Activated T-helper 1 cell treated with anti-CD3 and anti-CD28 coated beads, Interleukin-12 subunit alpha, Interleukin-12 subunit beta, Interleukin-2, Interleukin-4 antibody, amounts not matched to agents 30 ng/mL and 10 ng/mL and 1 ng/mL, durations not matched to agents 14 hours and 24 hours and 36 hours (primary cell): ENCODE data around the gene KLF3. TPM values are rescaled to one million over a fixed set of nuclear protein-coding genes. Genes with fewer than 3 reads are reported as not detected.

Experiments used
- DNase-seq: peaks from one replicate; pipeline ENCODE4 v3.0.0; 2021; ENCODE audit warnings: low spot score
- H3K27ac Mint-ChIP-seq: one replicate; pipeline ENCODE4 v1.8.0; 2021; ENCODE audit warnings: mild to moderate bottlenecking, mixed read lengths
- H3K27me3 Mint-ChIP-seq: one replicate; pipeline ENCODE4 v1.8.0; 2022; ENCODE audit warnings: mild to moderate bottlenecking, moderate library complexity, mixed read lengths; ENCODE audit not compliant: insufficient read depth
- H3K36me3 Mint-ChIP-seq: one replicate; pipeline ENCODE4 v1.8.0; 2021; ENCODE audit warnings: low read depth, mixed read lengths
- H3K4me1 Mint-ChIP-seq: one replicate; pipeline ENCODE4 v1.8.0; 2021; ENCODE audit warnings: low read depth, mixed read lengths
- H3K4me3 Mint-ChIP-seq: one replicate; pipeline ENCODE4 v1.8.0; 2021; ENCODE audit warnings: mild to moderate bottlenecking, moderate library complexity, mixed read lengths
- H3K9me3 Mint-ChIP-seq: one replicate; pipeline ENCODE4 v1.8.0; 2021; ENCODE audit warnings: mixed read lengths
- intact Hi-C: fragments of 100-400 bp; cut with micrococcal nuclease; formaldehyde crosslinking; loops from one replicate; pipeline ENCODE4 v1.15.1; 2024
- total RNA-seq: library from RNA; stranded (reverse); gene quantifications from 2 replicates; pipeline ENCODE4 v1.2.3, GENCODE V29; 2022

The KLF3 gene
- total RNA-seq, 1 donor from 2014 or later: 1.8 TPM

DNA sequence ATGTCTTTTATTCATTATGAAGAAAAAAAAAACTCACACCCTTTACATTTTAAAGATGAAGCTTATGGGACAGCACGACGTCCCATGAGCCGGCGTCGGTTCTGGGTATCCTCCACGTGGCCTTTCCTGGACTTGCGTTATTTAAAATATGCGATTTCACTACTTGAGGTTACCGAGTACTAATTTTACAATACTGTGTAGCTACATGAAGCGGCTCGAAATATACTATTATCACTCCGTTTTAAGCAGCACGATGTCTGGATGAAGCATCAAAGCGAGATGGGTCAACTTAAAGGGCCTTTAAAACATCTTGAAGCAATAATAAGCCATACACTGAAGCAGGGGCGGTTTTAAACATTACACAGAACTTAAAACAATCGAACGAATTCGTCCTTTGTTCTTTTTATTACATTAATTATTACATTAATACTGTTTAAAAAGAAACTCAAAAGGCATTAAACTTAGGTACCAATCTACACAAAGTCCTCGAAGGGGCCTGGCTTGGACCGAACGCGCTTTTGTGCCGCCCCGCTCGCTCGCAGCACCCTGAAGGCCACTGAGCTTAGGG, 1.4 kb upstream of the KLF3 start:
- Mint-ChIP-seq H3K4me1 (peaks cover 52% of the 10 kb centered on the region), H3K9me3 (peaks cover 6% of the 10 kb centered on the region), H3K27me3 (peaks cover 20% of the 10 kb centered on the region), H3K4me3 (peak overlapping the region; percentile 75), H3K36me3 (peaks cover 9% of the 10 kb centered on the region), H3K27ac (peak overlapping the region; percentile 59)
- intact Hi-C loops: loop anchor here (10.0 kb wide), 1 partner anchor 382 kb away; no protein-coding TSS in a partner anchor
- no peak for DNase-seq

DNA sequence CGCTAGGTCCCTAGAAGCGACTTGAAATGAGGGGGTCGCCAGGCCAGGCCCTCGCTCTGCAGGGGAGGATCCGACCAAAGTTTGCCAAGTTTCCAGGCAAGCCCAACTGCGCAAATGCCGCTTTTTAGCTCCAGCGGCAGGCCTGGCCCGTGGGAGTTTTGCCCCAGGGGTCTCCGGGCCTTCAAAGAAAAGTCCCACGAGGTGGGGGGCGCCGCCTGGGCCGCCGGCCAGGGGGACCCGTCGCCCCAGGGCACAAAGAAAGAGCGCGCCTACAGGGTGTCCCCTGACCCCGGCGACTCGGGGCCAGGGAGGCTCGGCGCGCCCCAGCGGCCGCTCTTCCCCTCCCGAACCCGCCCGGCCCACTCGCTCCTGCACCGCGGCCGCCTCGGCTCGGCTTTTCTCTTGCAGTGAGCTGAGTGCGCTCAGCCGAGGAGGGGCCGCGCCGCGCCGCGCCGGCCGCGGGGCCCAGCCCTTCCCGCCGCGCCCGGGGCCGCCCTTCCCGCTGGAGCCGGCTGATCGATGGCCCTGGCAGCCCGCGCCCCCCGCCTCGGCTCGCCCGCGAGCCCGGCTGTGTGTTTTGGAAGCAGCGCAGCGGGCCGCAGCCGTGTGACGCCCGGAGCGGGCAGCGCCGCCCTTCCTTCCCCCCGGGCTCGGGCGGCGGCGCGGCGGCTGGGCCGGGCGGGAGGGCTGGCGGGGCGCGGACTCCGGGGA, 754 bp upstream of the KLF3 start:
- Mint-ChIP-seq H3K27ac (peak overlapping the region; percentile 59), H3K27me3 (peaks cover 22% of the 10 kb centered on the region), H3K9me3 (peaks cover 6% of the 10 kb centered on the region), H3K4me1 (peaks cover 55% of the 10 kb centered on the region), H3K36me3 (peaks cover 9% of the 10 kb centered on the region), H3K4me3 (peak overlapping the region; percentile 75)
- intact Hi-C loops: loop anchor here (10.0 kb wide), 1 partner anchor 382 kb away; no protein-coding TSS in a partner anchor
- DNase-seq: no peak

DNA sequence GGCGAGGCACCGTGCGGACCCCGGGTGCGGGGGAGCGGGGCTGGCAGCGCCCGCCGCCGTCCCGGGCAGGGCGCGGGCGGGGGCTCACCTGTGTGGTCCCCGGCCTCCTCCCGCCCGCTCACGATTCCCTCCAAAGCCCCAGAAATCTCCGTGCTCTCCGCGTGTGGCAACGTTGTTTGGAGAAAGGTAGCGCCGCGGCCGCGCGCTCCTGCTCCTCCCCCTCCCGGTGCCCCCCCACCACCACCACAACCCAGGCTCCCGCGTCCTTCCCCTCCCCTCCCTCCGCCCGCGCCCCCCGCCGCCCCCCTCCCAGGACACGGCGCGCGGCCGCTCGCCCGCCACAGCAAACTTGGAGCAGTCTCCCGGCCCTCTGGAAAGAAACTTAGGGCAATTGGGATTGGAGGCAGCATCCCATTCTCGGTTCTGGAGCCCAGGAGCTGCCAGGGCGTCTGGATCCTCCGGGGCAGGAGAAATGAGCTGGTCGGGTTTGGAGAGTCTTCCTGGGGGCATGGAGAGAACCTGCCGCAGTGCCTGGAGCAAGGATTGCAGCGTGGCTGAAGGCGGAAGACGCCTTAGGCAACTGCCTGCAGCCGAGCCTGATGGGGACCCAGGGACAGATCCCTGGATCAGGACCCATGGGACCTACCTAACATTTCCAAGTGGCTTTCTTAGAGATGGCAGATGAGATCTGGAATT, 855 bp downstream of the KLF3 start:
- no peak for DNase-seq
- intact Hi-C loops: loop anchor here (1.0 to 10.0 kb wide), 7 partner anchors 10 to 978 kb away; partner anchors contain the start of genes PGM2, RELL1, TBC1D1 and TLR6
- Mint-ChIP-seq H3K36me3 (peaks cover 9% of the 10 kb centered on the region), H3K9me3 (peaks cover 6% of the 10 kb centered on the region), H3K4me3 (peak overlapping the region; percentile 85), H3K27ac (peak overlapping the region; percentile 53), H3K4me1 (peaks cover 55% of the 10 kb centered on the region), H3K27me3 (peaks cover 19% of the 10 kb centered on the region)

DNA sequence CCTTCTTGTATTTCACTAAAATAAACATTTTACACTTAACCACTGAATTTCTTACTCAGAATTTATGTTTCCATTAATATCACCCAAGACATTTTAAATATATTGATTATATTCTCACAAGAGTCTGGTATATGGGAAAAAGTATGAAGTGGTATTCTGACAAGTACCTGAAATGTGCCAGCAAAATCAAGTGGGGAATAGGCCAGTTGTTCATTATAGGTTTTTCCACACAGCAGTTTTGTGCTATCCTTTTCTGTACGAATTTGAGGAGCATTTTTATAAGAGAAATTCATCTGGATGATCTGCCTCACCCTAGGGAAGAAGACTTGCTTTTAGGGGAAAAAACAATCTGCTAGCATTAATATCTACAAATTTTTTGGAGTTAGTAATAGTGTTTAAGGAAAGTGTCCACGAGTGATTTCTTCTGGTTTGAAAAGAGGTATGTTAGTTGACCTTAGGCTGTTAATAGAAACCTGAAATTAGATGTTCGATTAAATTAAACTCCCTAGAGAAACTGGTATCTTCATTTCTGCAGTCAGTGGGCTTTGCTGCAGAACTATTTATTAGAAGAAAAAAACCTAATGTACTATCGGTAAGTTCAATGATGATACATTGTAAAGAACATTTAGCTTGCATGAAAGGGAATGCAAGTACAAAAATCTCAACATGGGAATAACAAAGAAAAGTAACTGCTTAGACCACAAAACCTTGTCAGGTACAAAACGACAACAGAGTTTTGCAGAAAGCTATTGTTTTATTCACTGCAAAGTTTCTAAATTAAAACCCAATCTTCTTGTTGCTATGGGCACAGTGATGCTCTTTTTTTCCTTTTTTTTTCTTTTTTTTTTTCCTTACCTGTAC, 1.8 kb downstream of the KLF3 start:
- H3K27ac Mint-ChIP-seq: no peak overlapping the region
- H3K4me3 Mint-ChIP-seq: peak overlapping the region; percentile 85
- peaks cover 7% of the 10 kb centered on the region for H3K36me3 Mint-ChIP-seq
- DNase-seq: no peak
- intact Hi-C loops: loop anchor here (1.0 to 10.0 kb wide), 9 partner anchors 10 to 979 kb away; partner anchors contain the start of genes PGM2, RELL1, TBC1D1 and TLR6
- H3K9me3 Mint-ChIP-seq: peaks cover 4% of the 10 kb centered on the region
- peaks cover 19% of the 10 kb centered on the region for H3K27me3 Mint-ChIP-seq
- peaks cover 64% of the 10 kb centered on the region for H3K4me1 Mint-ChIP-seq

DNA sequence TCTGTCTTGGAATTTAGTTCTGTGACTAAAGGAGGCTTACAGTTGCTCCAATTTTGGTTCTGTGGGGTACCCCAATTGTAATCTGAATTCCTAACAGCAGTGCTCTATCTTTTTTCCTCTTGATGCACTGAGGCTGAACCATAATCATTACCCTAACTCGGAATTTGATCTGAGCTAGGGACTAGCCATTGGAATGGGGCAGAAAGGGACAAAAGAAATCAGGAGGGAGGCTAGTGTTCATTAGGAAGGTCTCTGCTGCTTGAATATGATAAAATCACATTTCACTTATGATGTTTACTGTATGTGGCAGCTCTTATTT, 2.7 kb downstream of the KLF3 start:
- H3K9me3 Mint-ChIP-seq: no peaks in the 10 kb centered on the region
- H3K27ac Mint-ChIP-seq: peak overlapping the region; percentile 45
- H3K4me3 Mint-ChIP-seq: peak overlapping the region; percentile 85
- intact Hi-C loops: loop anchor here (2.0 to 10.0 kb wide), 6 partner anchors 20 to 839 kb away; partner anchors contain the start of genes PGM2, TBC1D1 and TLR6
- DNase-seq: no peak
- peaks cover 19% of the 10 kb centered on the region for H3K27me3 Mint-ChIP-seq
- peaks cover 67% of the 10 kb centered on the region for H3K4me1 Mint-ChIP-seq
- peaks cover 4% of the 10 kb centered on the region for H3K36me3 Mint-ChIP-seq

DNA sequence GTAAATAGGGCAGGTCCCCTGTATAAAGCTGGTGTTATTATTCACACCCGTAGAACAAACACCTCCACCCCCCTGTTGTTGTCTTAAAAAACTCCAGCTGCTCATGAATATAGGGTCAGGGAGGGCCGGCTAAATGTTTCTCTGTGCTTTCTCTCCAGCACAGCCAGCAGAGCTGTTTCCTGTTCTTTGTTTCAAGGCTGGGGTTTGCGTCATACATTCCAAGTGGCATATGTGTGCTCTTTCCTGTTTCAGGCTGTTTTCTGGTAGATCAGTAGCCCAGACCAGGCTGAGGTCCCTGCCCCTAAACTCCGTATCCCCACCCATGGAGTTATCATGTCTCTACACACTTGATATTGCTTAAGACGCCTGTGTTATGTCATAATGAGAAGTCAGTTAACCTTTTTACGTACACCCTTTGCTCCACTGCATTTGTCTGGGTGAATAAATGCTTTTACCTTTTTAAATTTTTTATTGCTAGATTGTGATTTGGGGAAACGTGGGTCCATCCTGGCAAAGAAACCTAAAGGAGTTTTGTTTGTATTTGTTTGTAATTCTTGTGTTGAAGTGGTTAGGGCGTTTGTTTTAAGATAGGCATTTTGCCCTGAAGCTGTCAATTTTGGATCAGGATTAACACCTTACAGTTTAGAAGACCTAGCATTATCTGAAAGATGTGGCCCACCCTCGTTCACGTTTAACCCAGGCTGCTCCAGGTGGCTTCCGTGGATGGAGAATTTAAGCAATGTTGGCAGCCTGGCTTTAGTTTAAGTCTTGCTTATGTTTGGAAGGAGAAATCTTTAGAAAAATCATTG, 3.3 kb downstream of the KLF3 start:
- peaks cover 67% of the 10 kb centered on the region for H3K4me1 Mint-ChIP-seq
- H3K36me3 Mint-ChIP-seq: peaks cover under 1% of the 10 kb centered on the region
- H3K9me3 Mint-ChIP-seq: no peaks in the 10 kb centered on the region
- intact Hi-C loops: loop anchor here (2.0 to 10.0 kb wide), 6 partner anchors 20 to 840 kb away; partner anchors contain the start of genes PGM2, TBC1D1 and TLR6
- peak overlapping the region; percentile 45 for H3K27ac Mint-ChIP-seq
- DNase-seq: peak; percentile 42
- H3K4me3 Mint-ChIP-seq: peak overlapping the region; percentile 85
- H3K27me3 Mint-ChIP-seq: peaks cover 15% of the 10 kb centered on the region

DNA sequence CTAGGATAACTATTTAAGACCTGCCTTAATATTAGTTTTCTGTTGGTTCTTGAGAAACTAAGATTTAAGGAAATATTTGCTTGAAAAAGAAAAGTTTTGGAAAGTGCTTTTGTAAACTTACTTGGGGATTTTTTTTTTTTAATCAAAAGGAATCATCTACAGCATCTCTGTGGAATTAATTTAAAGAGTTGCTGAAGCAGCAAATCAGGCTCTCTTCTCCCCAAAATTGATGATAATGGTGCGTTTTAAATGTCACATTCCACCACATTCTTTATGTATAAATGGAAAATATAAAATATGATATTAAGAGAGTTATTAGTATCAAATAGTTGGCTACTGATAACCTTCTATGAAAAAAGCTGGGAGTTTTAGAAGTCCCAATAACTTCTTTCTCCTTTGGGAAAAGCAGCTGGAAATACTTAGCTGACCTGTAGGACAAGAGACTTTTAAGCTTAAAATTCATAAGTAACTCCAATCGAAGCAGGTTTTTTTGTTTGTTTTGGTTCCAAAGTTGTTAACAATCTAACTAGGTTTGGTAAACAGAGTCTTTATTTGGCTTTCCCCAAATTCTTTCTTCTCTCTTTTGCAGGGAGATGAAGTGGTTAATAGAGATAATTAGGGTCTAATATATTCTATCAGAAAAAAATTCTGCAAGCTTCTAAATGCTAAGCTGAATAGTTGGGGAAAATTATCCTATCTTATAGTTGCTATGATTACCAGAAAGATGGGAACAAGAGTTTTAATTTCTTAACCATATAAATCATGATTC, 4.4 kb downstream of the KLF3 start:
- Mint-ChIP-seq H3K4me3 (no peak overlapping the region), H3K9me3 (no peaks in the 10 kb centered on the region), H3K4me1 (peaks cover 74% of the 10 kb centered on the region), H3K36me3 (no peaks in the 10 kb centered on the region), H3K27ac (no peak overlapping the region), H3K27me3 (peaks cover 15% of the 10 kb centered on the region)
- intact Hi-C loops: loop anchor here (5.0 to 10.0 kb wide), 4 partner anchors 189 to 841 kb away; partner anchors contain the start of genes PGM2, TBC1D1 and TLR6
- no peak for DNase-seq

DNA sequence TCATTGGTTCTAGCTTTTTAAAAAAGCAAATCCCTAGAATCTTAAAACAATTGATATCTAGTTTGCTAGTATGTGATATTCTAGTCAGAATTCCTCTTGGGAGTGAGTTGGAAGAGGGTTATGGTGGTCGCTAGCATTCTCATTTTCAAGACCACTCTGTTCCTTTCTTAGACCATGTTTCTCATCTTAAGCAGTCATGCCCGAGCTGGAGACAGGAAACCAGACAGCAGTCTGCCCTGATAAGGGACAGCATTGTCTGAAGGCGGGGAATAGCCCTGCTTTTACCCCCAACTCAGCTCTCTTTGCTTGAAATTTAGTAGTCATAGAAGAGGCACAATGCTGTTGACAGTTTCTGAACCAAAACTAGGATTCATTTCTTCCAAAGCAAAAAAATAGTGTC, 5.2 kb downstream of the KLF3 start:
- H3K9me3 Mint-ChIP-seq: no peaks in the 10 kb centered on the region
- H3K36me3 Mint-ChIP-seq: no peaks in the 10 kb centered on the region
- no peak overlapping the region for H3K27ac Mint-ChIP-seq
- H3K27me3 Mint-ChIP-seq: peaks cover 15% of the 10 kb centered on the region
- H3K4me3 Mint-ChIP-seq: peak overlapping the region; percentile 6
- peaks cover 82% of the 10 kb centered on the region for H3K4me1 Mint-ChIP-seq
- DNase-seq: no peak
- intact Hi-C loops: loop anchor here (5.0 to 10.0 kb wide), 4 partner anchors 188 to 842 kb away; partner anchors contain the start of genes PGM2, TBC1D1 and TLR6

DNA sequence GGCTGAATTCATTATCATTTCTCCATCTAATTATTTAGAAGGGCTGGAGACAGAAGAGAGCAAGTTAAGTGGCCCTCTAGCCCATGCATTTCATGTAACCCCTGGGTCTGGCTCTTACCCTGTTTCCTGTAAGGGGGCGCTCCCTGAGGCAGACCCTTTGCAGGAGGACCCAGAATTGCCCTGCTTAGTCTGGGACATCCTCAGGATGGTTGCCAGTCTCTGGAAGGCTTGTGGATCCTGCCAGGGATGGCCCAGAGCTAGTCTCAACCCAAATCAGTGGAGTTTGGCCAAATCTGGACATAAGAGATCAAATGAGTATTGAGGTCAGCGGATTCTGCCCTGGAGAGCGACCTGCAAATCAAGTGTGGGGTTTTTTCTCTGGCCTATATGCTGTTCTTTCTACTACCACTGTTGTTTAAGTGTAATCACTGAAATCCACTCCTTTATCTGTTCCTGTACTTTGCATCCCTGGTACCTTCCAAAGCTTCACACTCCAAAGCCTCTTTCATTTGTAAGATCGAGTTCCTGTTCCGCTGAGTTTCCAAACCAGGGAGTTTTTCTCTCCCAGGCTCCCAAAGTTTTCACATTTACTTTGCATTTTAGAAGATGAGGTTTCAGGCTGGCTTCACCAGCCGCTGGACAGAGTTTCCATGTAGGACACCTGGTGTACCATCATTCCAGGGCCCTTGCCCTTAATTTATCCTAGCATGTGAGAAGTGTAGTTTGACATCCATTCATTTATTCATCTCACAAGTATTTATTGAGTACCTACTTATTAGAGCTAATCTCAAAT, 6.3 kb downstream of the KLF3 start:
- intact Hi-C loops: no loop called here
- Mint-ChIP-seq H3K9me3 (no peaks in the 10 kb centered on the region), H3K27me3 (peaks cover 12% of the 10 kb centered on the region), H3K4me1 (peaks cover 89% of the 10 kb centered on the region), H3K4me3 (peak overlapping the region; percentile 45), H3K27ac (no peak overlapping the region), H3K36me3 (no peaks in the 10 kb centered on the region)
- DNase-seq: no peak

DNA sequence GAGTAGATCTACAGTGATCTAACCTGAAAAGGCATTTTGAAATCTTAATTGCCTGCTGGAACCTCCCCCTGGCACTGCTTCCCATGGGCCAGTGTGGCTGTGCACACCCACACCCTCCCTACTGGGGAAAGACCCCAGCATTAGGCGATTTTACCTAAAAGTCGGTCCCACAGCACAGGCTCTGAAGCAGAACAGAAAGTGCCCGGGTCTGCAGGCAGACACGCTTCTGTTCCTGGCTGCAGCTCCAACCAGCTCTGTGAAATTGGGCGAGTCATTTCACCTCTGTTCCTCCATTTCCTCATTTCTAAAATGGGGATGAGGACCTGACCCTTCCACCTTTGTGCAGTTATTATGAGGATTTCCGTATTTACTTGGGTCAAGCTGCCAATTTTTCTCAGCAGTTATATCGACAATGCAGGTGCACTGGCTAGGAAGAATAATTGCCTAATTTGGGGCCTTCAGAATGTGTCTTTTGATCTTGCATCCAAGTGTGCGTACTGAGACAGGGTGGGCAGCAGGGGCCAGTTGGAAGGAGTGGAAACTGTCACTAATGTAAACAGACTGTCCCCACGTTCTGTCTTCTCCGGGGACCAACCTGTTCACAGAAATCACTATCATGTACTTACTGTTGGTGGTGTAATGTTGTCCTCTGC, 7.1 kb downstream of the KLF3 start:
- DNase-seq: no peak
- Mint-ChIP-seq H3K36me3 (no peaks in the 10 kb centered on the region), H3K27me3 (peaks cover 12% of the 10 kb centered on the region), H3K4me3 (peak overlapping the region; percentile 45), H3K9me3 (no peaks in the 10 kb centered on the region), H3K27ac (peak overlapping the region; percentile 41), H3K4me1 (peaks cover 87% of the 10 kb centered on the region)
- intact Hi-C loops: no loop called here
